LNCAP (cell line): Measurements from ENCODE around the gene USP17L17.
"Not testable (repeated sequence)": the region's sequence is repeated elsewhere in the genome, so short reads cannot be mapped to it uniquely, and the experiment has no call there.

Experiments
- CTCF ChIP-seq: fragments of 450-650 bp; IDR thresholded peaks from 2 replicates; pipeline ENCODE4 v1.5.1; 2017; ENCODE audit warnings: mild to moderate bottlenecking

USP17L17 gene

GRCh38 chr4:9253078-9253477 is 9.4 kb downstream of the USP17L17 start, which contains the start of gene USP17L19:
Gene USP17L19, plus strand, starts transcription at chr4:9253378. Its CDS starts 0 bp downstream, at chr4:9253378.
- not testable (repeated sequence) for TF ChIP-seq CTCF

GRCh38 chr4:9257824-9258223 is 14.1 kb downstream of the USP17L17 start, which contains the start of gene USP17L20:
Gene USP17L20, plus strand, starts transcription at chr4:9258124. Its CDS starts 0 bp downstream, at chr4:9258124.
- not testable (repeated sequence) for TF ChIP-seq CTCF

GRCh38 chr4:9262572-9262971 is 18.9 kb downstream of the USP17L17 start, which contains the start of gene USP17L21:
Gene USP17L21, plus strand, starts transcription at chr4:9262872. Its CDS starts 0 bp downstream, at chr4:9262872.
- not testable (repeated sequence) for TF ChIP-seq CTCF

GRCh38 chr4:9267319-9267718 is 23.6 kb downstream of the USP17L17 start, which contains the start of gene USP17L22:
Gene USP17L22, plus strand, starts transcription at chr4:9267619. Its CDS starts 0 bp downstream, at chr4:9267619.
- TF ChIP-seq CTCF: not testable (repeated sequence)
